A549 (cell line): Measurements from ENCODE around the gene RNF34. TPM values are rescaled to one million over a fixed set of nuclear protein-coding genes. Genes with fewer than 3 reads are reported as not detected.

Source experiments
- ATAC-seq, 2 experiments: fragments of 200-7000 bp in 1 of 2; fragments of >200 bp in 1 of 2; cut with Nextera tagmentation in 1 of 2; cut with Tn5 transposase in 1 of 2; 3 replicates each; pipeline versions ENCODE4 v1.8.0 to v1.9.1; 2018 to 2020; ENCODE audit warnings: mild to moderate bottlenecking in 1 of 2, moderate library complexity in 1 of 2
- CTCF ChIA-PET: fragments of 300-600 bp; sonication (Branson Sonifier 250); formaldehyde crosslinking; extraction: SDS; loops from one replicate; lab custom pipeline; 2021; ENCODE audit warnings: antibody characterized with exemption, inconsistent platforms; lab: Yijun Ruan, JAX
- POLR2A ChIA-PET: fragments of 350-600 bp; formaldehyde crosslinking; extraction: SDS; loops from one replicate; lab custom pipeline; 2021; ENCODE audit warnings: antibody characterized with exemption, inconsistent platforms; lab: Yijun Ruan, JAX
- DNase-seq, 2 experiments: peaks; one replicate each; pipeline versions ENCODE4 v3.0.0 to v3.0.0-alpha.2; 2011 to 2016; ENCODE audit warnings: low read depth in 1 of 2, low spot score in 1 of 2
- FAIRE-seq: peaks from 2 replicates; lab custom pipeline; 2011; peaks lifted over from hg19 to GRCh38; lab: Jason Lieb, UNC
- H3K27ac ChIP-seq, 2 experiments: fragments of >200 bp; sonication (Bioruptor Twin); formaldehyde crosslinking; 3 replicates each; pipeline ENCODE4 v1.5.1; 2016 to 2017
- H3K4me1 ChIP-seq: fragments of >200 bp; sonication (Bioruptor Twin); formaldehyde crosslinking; 3 replicates; pipeline ENCODE4 v1.6.1; 2016
- H3K4me2 ChIP-seq: fragments of >200 bp; sonication (Bioruptor Twin); formaldehyde crosslinking; 3 replicates; pipeline ENCODE4 v1.6.1; 2016
- H3K4me3 ChIP-seq: fragments of >200 bp; sonication (Bioruptor Twin); formaldehyde crosslinking; 3 replicates; pipeline ENCODE4 v1.5.1; 2016
- H3K9me3 ChIP-seq: fragments of >200 bp; sonication (Bioruptor Twin); formaldehyde crosslinking; 3 replicates; pipeline ENCODE4 v1.6.1; 2016
- CBX2 ChIP-seq: fragments of 200-600 bp; sonication (generic); IDR thresholded peaks from 2 replicates; pipeline ENCODE4 v1.6.1; 2016; ENCODE audit warnings: low read depth, mild to moderate bottlenecking, borderline replicate concordance
- FOSL2 ChIP-seq, 2 experiments: fragments of 450-650 bp in 1 of 2; fragments of >200 bp in 1 of 2; sonication (Bioruptor Twin) in 1 of 2; formaldehyde crosslinking; IDR thresholded peaks; 2 replicates each; pipeline versions ENCODE4 v1.5.0 to v1.6.1; 2016 to 2020; ENCODE audit warnings: mild to moderate bottlenecking in 1 of 2, moderate library complexity in 1 of 2
- HDAC2 ChIP-seq: fragments of 200-600 bp; sonication (generic); IDR thresholded peaks from 2 replicates; pipeline ENCODE4 v1.6.1; 2016
- MAFK ChIP-seq: fragments of 450-650 bp; IDR thresholded peaks from 2 replicates; pipeline ENCODE4 v1.6.1; 2014; ENCODE audit not compliant: partially characterized antibody
- MAX ChIP-seq: IDR thresholded peaks from 2 replicates; pipeline ENCODE4 v1.6.1; 2012
- MAZ ChIP-seq: fragments of 150-350 bp; IDR thresholded peaks from 2 replicates; pipeline ENCODE4 v1.6.1; 2014; ENCODE audit warnings: antibody characterized with exemption, low read depth, low read length, borderline replicate concordance
- NFE2L2 ChIP-seq: fragments of 150-350 bp; conservative IDR thresholded peaks from 2 replicates; pipeline ENCODE4 v1.6.1; 2014; ENCODE audit warnings: low read length
- NR3C1 ChIP-seq: fragments of >200 bp; sonication (Bioruptor Twin); formaldehyde crosslinking; IDR thresholded peaks from 3 replicates; pipeline ENCODE4 v1.6.1; 2017
- PHF8 ChIP-seq: fragments of 200-600 bp; sonication (generic); IDR thresholded peaks from 2 replicates; pipeline ENCODE4 v1.6.1; 2016; ENCODE audit warnings: low read depth, mild to moderate bottlenecking, antibody characterized with exemption, moderate library complexity, borderline replicate concordance
- POLR2A ChIP-seq: IDR thresholded peaks from 2 replicates; pipeline ENCODE4 v1.6.1; 2012; ENCODE audit warnings: mild to moderate bottlenecking, low read length
- RCOR1 ChIP-seq: fragments of 150-350 bp; IDR thresholded peaks from 2 replicates; pipeline ENCODE4 v1.6.1; 2014; ENCODE audit warnings: antibody characterized with exemption, low read length, low read depth
- SMC3 ChIP-seq: fragments of >200 bp; sonication (Bioruptor Twin); formaldehyde crosslinking; IDR thresholded peaks from 3 replicates; pipeline ENCODE4 v1.6.1; 2018; ENCODE audit warnings: inconsistent platforms
- SREBF2 ChIP-seq: fragments of 450-650 bp; IDR thresholded peaks from 2 replicates; pipeline ENCODE4 v1.6.1; 2014; ENCODE audit warnings: mild to moderate bottlenecking, moderate library complexity
- USF2 ChIP-seq: fragments of 450-650 bp; IDR thresholded peaks from 2 replicates; pipeline ENCODE4 v1.6.1; 2014; ENCODE audit warnings: antibody characterized with exemption
- ZC3H11A ChIP-seq: fragments of 450-650 bp; IDR thresholded peaks from 2 replicates; pipeline ENCODE4 v1.6.1; 2014; ENCODE audit warnings: antibody characterized with exemption, mild to moderate bottlenecking
- ZNF302 ChIP-seq: fragments of 250-450 bp; sonication (Bioruptor Pico); IDR thresholded peaks from 2 replicates; pipeline ENCODE4 v1.9.0; 2021; ENCODE audit warnings: inconsistent platforms, mild to moderate bottlenecking, moderate library complexity
- WGBS: methylation state at CpG from one replicate; pipeline ENCODE4 v1.1.6; 2017; ENCODE audit errors: missing lambda C conversion rate; 5-methylcytosine and 5-hydroxymethylcytosine counted together
- polyA plus RNA-seq, 4 experiments: library from polyadenylated mRNA; depleted of rRNA in 3 of 4; stranded (reverse); fragments of >200 nt; fragmentation: RNase III in 1 of 4; extraction: RNeasy Plus Mini Kit Qiagen cat#74134 plus additional on column Dnase treatment in 1 of 4; gene quantifications; 2 replicates in 3 of 4; 3 replicates in 1 of 4; pipeline ENCODE4 v1.2.3, GENCODE V29; 2011 to 2017
- TF ChIP-seq, protein P1 (sequence below): fragments of >200 bp; sonication (Bioruptor Twin); formaldehyde crosslinking; IDR thresholded peaks from 3 replicates; pipeline ENCODE4 v1.6.1; 2016
- TF ChIP-seq, protein P2 (sequence below): IDR thresholded peaks from 2 replicates; pipeline ENCODE4 v1.6.1; 2012
- TF ChIP-seq, protein P3 (sequence below): fragments of 250-450 bp; sonication (Bioruptor Pico); IDR thresholded peaks from 2 replicates; pipeline ENCODE4 v1.5.0; 2020; ENCODE audit warnings: low read depth, mild to moderate bottlenecking, moderate library complexity
- TF ChIP-seq, protein P4 (sequence below): fragments of 200-600 bp; sonication (generic); IDR thresholded peaks from 2 replicates; pipeline ENCODE4 v1.6.1; 2016; ENCODE audit warnings: antibody characterized with exemption, mild to moderate bottlenecking, moderate library complexity

The RNF34 gene
- polyA plus RNA-seq, 2 of the 4 experiments (the other 2 are of a cell fraction): 44.5 to 59.4 TPM

DNA sequence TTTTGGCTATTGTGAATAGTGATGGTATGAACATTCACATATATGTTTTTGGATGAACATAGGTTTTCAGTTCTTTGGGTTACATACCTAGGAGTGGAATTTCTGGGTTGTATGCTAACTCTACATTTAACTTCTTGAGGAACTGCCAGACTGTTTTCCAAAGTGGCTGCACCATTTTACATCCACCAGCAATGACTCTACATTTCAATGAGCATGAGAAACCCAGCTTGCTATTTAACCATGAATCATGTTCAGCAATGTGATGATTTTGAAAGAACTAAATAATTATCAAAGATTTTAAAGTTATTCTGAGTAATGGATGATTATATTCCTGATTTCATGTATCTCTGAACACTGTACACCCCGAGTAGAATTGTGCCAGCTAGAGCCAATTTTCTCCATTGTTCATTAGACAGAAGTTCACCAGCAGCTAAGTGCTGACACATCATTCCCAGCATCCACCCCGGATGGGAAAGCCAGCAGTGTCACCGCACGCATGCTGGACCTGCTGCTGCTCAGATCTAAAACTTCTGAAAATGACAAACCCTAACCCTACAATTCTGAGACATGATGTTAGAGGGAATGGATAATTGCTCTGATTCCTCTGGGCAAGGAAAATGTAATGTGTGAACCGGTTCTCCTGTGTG lies 34.4 kb upstream of the RNF34 start:
- DNase-seq: no peak
- Histone ChIP-seq H3K4me1 (no peaks in the 10 kb centered on the region), H3K4me2 (no peak overlapping the region), H3K27ac (no peak overlapping the region), H3K4me3 (no peak overlapping the region), H3K9me3 (no peaks in the 10 kb centered on the region)
- peak in 1 of 2 experiments; percentile 21; a peak in 1 of 6 replicates for ATAC-seq
- CTCF ChIA-PET: interaction anchor here (1.1 to 1.9 kb wide), 3 partner anchors 7 to 78 kb away, joined by 3 to 6 read pairs (median 3); no protein-coding TSS in a partner anchor
- no peak for FAIRE-seq
- TF ChIP-seq MAFK: peak; percentile 85
- TF ChIP-seq FOSL2 (IDR thresholded peaks at IDR 0.05): no peak
- TF ChIP-seq FOSL2 (CRISPR knock-in tag; IDR thresholded peaks at IDR 0.05): no peak
- 52% methylated on average over 5 of the region's 5 CpGs for WGBS
- POLR2A ChIA-PET: no interaction called here

- FAIRE-seq (no peak), ATAC-seq (no peak), DNase-seq (no peak)
- no peaks in the 10 kb centered on the region for H3K9me3 ChIP-seq
- ChIA-PET CTCF (interaction anchor here (1.1 to 1.4 kb wide), 2 partner anchors 8 to 18 kb away, joined by 3 read pairs; no protein-coding TSS in a partner anchor), POLR2A (no interaction called here)
- H3K27ac ChIP-seq: no peak overlapping the region
- no peaks in the 10 kb centered on the region for H3K4me1 ChIP-seq
- WGBS: 73% methylated on average over 4 of the region's 4 CpGs
- H3K4me2 ChIP-seq: no peak overlapping the region
- H3K4me3 ChIP-seq: no peak overlapping the region
- TF ChIP-seq ZC3H11A: no peak
- TF ChIP-seq MAZ: no peak
- TF ChIP-seq, protein P1, sequence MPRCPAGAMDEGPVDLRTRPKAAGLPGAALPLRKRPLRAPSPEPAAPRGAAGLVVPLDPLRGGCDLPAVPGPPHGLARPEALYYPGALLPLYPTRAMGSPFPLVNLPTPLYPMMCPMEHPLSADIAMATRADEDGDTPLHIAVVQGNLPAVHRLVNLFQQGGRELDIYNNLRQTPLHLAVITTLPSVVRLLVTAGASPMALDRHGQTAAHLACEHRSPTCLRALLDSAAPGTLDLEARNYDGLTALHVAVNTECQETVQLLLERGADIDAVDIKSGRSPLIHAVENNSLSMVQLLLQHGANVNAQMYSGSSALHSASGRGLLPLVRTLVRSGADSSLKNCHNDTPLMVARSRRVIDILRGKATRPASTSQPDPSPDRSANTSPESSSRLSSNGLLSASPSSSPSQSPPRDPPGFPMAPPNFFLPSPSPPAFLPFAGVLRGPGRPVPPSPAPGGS: no peak
- TF ChIP-seq SMC3: no peak
- TF ChIP-seq USF2: no peak
- TF ChIP-seq, protein P2, sequence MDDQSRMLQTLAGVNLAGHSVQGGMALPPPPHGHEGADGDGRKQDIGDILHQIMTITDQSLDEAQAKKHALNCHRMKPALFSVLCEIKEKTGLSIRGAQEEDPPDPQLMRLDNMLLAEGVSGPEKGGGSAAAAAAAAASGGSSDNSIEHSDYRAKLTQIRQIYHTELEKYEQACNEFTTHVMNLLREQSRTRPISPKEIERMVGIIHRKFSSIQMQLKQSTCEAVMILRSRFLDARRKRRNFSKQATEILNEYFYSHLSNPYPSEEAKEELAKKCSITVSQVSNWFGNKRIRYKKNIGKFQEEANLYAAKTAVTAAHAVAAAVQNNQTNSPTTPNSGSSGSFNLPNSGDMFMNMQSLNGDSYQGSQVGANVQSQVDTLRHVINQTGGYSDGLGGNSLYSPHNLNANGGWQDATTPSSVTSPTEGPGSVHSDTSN: no peak
- TF ChIP-seq, protein P3, sequence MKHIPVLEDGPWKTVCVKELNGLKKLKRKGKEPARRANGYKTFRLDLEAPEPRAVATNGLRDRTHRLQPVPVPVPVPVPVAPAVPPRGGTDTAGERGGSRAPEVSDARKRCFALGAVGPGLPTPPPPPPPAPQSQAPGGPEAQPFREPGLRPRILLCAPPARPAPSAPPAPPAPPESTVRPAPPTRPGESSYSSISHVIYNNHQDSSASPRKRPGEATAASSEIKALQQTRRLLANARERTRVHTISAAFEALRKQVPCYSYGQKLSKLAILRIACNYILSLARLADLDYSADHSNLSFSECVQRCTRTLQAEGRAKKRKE: no peak
- TF ChIP-seq HDAC2: no peak
- TF ChIP-seq NR3C1: no peak
- TF ChIP-seq SREBF2: no peak
- no peak for TF ChIP-seq MAFK
- no peak for TF ChIP-seq POLR2A
- TF ChIP-seq ZNF302 (CRISPR knock-in tag): no peak
- TF ChIP-seq RCOR1: no peak
- no peak for TF ChIP-seq NFE2L2
- TF ChIP-seq MAX: no peak
- TF ChIP-seq, protein P4, sequence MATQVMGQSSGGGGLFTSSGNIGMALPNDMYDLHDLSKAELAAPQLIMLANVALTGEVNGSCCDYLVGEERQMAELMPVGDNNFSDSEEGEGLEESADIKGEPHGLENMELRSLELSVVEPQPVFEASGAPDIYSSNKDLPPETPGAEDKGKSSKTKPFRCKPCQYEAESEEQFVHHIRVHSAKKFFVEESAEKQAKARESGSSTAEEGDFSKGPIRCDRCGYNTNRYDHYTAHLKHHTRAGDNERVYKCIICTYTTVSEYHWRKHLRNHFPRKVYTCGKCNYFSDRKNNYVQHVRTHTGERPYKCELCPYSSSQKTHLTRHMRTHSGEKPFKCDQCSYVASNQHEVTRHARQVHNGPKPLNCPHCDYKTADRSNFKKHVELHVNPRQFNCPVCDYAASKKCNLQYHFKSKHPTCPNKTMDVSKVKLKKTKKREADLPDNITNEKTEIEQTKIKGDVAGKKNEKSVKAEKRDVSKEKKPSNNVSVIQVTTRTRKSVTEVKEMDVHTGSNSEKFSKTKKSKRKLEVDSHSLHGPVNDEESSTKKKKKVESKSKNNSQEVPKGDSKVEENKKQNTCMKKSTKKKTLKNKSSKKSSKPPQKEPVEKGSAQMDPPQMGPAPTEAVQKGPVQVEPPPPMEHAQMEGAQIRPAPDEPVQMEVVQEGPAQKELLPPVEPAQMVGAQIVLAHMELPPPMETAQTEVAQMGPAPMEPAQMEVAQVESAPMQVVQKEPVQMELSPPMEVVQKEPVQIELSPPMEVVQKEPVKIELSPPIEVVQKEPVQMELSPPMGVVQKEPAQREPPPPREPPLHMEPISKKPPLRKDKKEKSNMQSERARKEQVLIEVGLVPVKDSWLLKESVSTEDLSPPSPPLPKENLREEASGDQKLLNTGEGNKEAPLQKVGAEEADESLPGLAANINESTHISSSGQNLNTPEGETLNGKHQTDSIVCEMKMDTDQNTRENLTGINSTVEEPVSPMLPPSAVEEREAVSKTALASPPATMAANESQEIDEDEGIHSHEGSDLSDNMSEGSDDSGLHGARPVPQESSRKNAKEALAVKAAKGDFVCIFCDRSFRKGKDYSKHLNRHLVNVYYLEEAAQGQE: no peak
- no peak for TF ChIP-seq CBX2
- no peak for TF ChIP-seq FOSL2 (IDR thresholded peaks at IDR 0.05)
- TF ChIP-seq FOSL2 (CRISPR knock-in tag; IDR thresholded peaks at IDR 0.05): no peak
- TF ChIP-seq PHF8: no peak
Observed at GRCh38 chr12:121366063-121366459, 33.9 kb upstream of the RNF34 start.
